Measurements from ENCODE around the gene XYLT1.

XYLT1 gene

GRCh38 chr16:17504050-17504449 lies 33.3 kb upstream of the XYLT1 start:
- H3K27ac ChIP-seq: no peak overlapping the region
- H3K36me3 ChIP-seq (replicated peaks): no peaks in the 10 kb centered on the region
- H3K4me3 ChIP-seq (ENCODE audit: low read depth, low read length): no peak overlapping the region
- H3K27me3 ChIP-seq (replicated peaks): no peaks in the 10 kb centered on the region
- DNase-seq: no peak
- no peak for TF ChIP-seq CTCF (IDR thresholded peaks at IDR 0.05; ENCODE audit: low read depth, low read length, missing control alignments)
- in situ Hi-C loops (cut with HindIII; ENCODE audit: low pct_ligation_motif_present, low sequenced_read_pairs): no loop called here

DNA sequence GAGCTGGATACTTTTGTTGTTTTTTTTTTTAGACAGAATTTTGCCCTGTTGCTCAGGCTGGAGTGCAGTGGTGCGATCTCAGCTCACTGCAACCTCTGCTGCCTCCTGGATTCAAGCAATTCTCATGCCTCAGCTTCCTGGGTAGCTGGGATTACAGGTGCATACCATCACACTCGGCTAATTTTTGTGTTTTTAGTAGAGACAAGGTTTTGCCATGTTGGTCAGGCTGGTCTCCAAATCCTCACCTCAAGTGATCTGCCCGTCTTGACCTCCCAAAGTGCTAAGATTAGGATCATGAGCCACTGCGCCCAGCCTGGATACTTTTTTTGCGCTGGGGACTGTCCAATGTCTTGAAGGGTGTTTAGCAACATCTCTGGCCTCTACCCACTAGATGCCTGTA lies 32.6 kb upstream of the XYLT1 start:
- no peak for DNase-seq
- in situ Hi-C loops (cut with HindIII; ENCODE audit: low pct_ligation_motif_present, low sequenced_read_pairs): no loop called here
- TF ChIP-seq CTCF (IDR thresholded peaks at IDR 0.05; ENCODE audit: low read depth, low read length, missing control alignments): no peak
- Histone ChIP-seq H3K36me3 (replicated peaks) (no peaks in the 10 kb centered on the region), H3K27ac (no peak overlapping the region), H3K27me3 (replicated peaks) (no peaks in the 10 kb centered on the region), H3K4me3 (ENCODE audit: low read depth, low read length) (no peak overlapping the region)

- no peaks in the 10 kb centered on the region for H3K36me3 ChIP-seq (replicated peaks)
- TF ChIP-seq CTCF (IDR thresholded peaks at IDR 0.05; ENCODE audit: low read depth, low read length, missing control alignments): no peak
- H3K27ac ChIP-seq: no peak overlapping the region
- no peak overlapping the region for H3K4me3 ChIP-seq (ENCODE audit: low read depth, low read length)
- H3K27me3 ChIP-seq (replicated peaks): no peaks in the 10 kb centered on the region
- no peak for DNase-seq
- in situ Hi-C loops (cut with HindIII; ENCODE audit: low pct_ligation_motif_present, low sequenced_read_pairs): no loop called here
These were observed 30.6 kb upstream of the XYLT1 start for GRCh38 chr16:17501321-17501720.

- Histone ChIP-seq H3K27ac (no peak overlapping the region), H3K27me3 (replicated peaks) (no peaks in the 10 kb centered on the region), H3K4me3 (ENCODE audit: low read depth, low read length) (no peak overlapping the region), H3K36me3 (replicated peaks) (no peaks in the 10 kb centered on the region)
- TF ChIP-seq CTCF (IDR thresholded peaks at IDR 0.05; ENCODE audit: low read depth, low read length, missing control alignments): no peak
- in situ Hi-C loops (cut with HindIII; ENCODE audit: low pct_ligation_motif_present, low sequenced_read_pairs): no loop called here
- DNase-seq: no peak
These were observed 28.6 kb upstream of the XYLT1 start for GRCh38 chr16:17499223-17499902.

- in situ Hi-C loops (cut with HindIII; ENCODE audit: low pct_ligation_motif_present, low sequenced_read_pairs): no loop called here
- Histone ChIP-seq H3K4me3 (ENCODE audit: low read depth, low read length) (no peak overlapping the region), H3K36me3 (replicated peaks) (no peaks in the 10 kb centered on the region), H3K27ac (no peak overlapping the region), H3K27me3 (replicated peaks) (no peaks in the 10 kb centered on the region)
- no peak for DNase-seq
- no peak for TF ChIP-seq CTCF (IDR thresholded peaks at IDR 0.05; ENCODE audit: low read depth, low read length, missing control alignments)
These were observed 26.9 kb upstream of the XYLT1 start for GRCh38 chr16:17497648-17498047.

- in situ Hi-C loops (cut with HindIII; ENCODE audit: low pct_ligation_motif_present, low sequenced_read_pairs): no loop called here
- DNase-seq: no peak
These were observed 26.1 kb upstream of the XYLT1 start for GRCh38 chr16:17496891-17497290.

More at GRCh38 chr16:17496891-17497290, 26.1 kb upstream of the XYLT1 start:
- no peak overlapping the region for H3K4me3 ChIP-seq (ENCODE audit: low read depth, low read length)
- no peak for TF ChIP-seq CTCF (IDR thresholded peaks at IDR 0.05; ENCODE audit: low read depth, low read length, missing control alignments)
- no peaks in the 10 kb centered on the region for H3K36me3 ChIP-seq (replicated peaks)
- H3K27me3 ChIP-seq (replicated peaks): no peaks in the 10 kb centered on the region
- H3K27ac ChIP-seq: no peak overlapping the region

All from brain microvascular endothelial cell (primary cell).